NCI-H187 treated with DMSO at 0.1 percent for 48 hours (cell line): ENCODE data around the gene ATG4D.

ENCODE experiments used
- DNase-seq: peaks from one replicate; lab custom pipeline; 2025; lab: John Stamatoyannopoulos, UW

The ATG4D gene

GRCh38 chr19:10580979-10581631 lies 37.4 kb downstream of the ATG4D start:
- no peak for DNase-seq

- DNase-seq, result no peak
These were observed 38.4 kb downstream of the ATG4D start for GRCh38 chr19:10582091-10582490.

GRCh38 chr19:10583036-10583776 lies 39.5 kb downstream of the ATG4D start:
- no peak for DNase-seq

- no peak for DNase-seq
These were observed 42.7 kb downstream of the ATG4D start for GRCh38 chr19:10586396-10586795.

- no peak for DNase-seq
These were observed 43.5 kb downstream of the ATG4D start, which contains the start of gene AP1M2 for GRCh38 chr19:10587022-10587838. AP1M2 (minus strand) TSS chr19:10587312; CDS start chr19:10587231, 81 bp downstream.

- no peak for DNase-seq
These were observed 44.1 kb downstream of the ATG4D start for GRCh38 chr19:10587839-10588150.

GRCh38 chr19:10593148-10593547 lies 49.4 kb downstream of the ATG4D start:
- no peak for DNase-seq

GRCh38 chr19:10593820-10594637 lies 50.3 kb downstream of the ATG4D start:
- no peak for DNase-seq

GRCh38 chr19:10600149-10600548 lies 56.4 kb downstream of the ATG4D start:
- no peak for DNase-seq

- DNase-seq, result no peak
These were observed 58.3 kb downstream of the ATG4D start for GRCh38 chr19:10601999-10602329.

GRCh38 chr19:10602330-10603083 lies 58.8 kb downstream of the ATG4D start:
- DNase-seq, result no peak
